Measurements from ENCODE around the gene TRAK1.

The TRAK1 gene

GRCh38 chr3:42079701-42080452 lies 11.3 kb upstream of the TRAK1 start:
- Histone ChIP-seq H3K27me3 (ENCODE audit: control insufficient read depth in 2 of 2, insufficient read depth in 2 of 2, low read length in 2 of 2) (no peaks in the 10 kb centered on the region), H3K36me3 (ENCODE audit: control insufficient read depth in 2 of 2, insufficient read depth in 2 of 2, low read length in 2 of 2) (no peaks in the 10 kb centered on the region), H3K9ac (ENCODE audit: low read depth in 1 of 2, low read length in 2 of 2) (peak overlapping the region in 1 of 2 donors; percentile 25), H3K27ac (ENCODE audit: low read depth in 2 of 2, low read length in 2 of 2) (peak overlapping the region; percentile 80 to 85), H3K9me3 (ENCODE audit: control insufficient read depth in 2 of 2, low read length in 2 of 2) (no peaks in the 10 kb centered on the region), H3K4me3 (ENCODE audit: low read length in 2 of 2) (peak overlapping the region in 1 of 2 donors; percentile 16), H3K4me1 (ENCODE audit: control insufficient read depth in 2 of 2, insufficient read depth in 2 of 2, low read length in 2 of 2) (peaks cover 23 to 37% of the 10 kb centered on the region in 2 donors)

- H3K27ac ChIP-seq (ENCODE audit: low read depth in 2 of 2, low read length in 2 of 2), result peak overlapping the region; percentile 80 to 85
- no peaks in the 10 kb centered on the region for H3K27me3 ChIP-seq (ENCODE audit: control insufficient read depth in 2 of 2, insufficient read depth in 2 of 2, low read length in 2 of 2)
- H3K9me3 ChIP-seq (ENCODE audit: control insufficient read depth in 2 of 2, low read length in 2 of 2), result no peaks in the 10 kb centered on the region
- H3K36me3 ChIP-seq (ENCODE audit: control insufficient read depth in 2 of 2, insufficient read depth in 2 of 2, low read length in 2 of 2), result no peaks in the 10 kb centered on the region
- peak overlapping the region; percentile 27 to 36 for H3K9ac ChIP-seq (ENCODE audit: low read depth in 1 of 2, low read length in 2 of 2)
- no peak overlapping the region for H3K4me3 ChIP-seq (ENCODE audit: low read length in 2 of 2)
- peaks cover 23 to 37% of the 10 kb centered on the region in 2 donors for H3K4me1 ChIP-seq (ENCODE audit: control insufficient read depth in 2 of 2, insufficient read depth in 2 of 2, low read length in 2 of 2)
Measured at GRCh38 chr3:42080453-42080872, 10.7 kb upstream of the TRAK1 start.

- Histone ChIP-seq H3K9ac (ENCODE audit: low read depth in 1 of 2, low read length in 2 of 2) (peak overlapping the region in 1 of 2 donors; percentile 26), H3K4me3 (ENCODE audit: low read length in 2 of 2) (no peak overlapping the region), H3K27me3 (ENCODE audit: control insufficient read depth in 2 of 2, insufficient read depth in 2 of 2, low read length in 2 of 2) (no peaks in the 10 kb centered on the region), H3K27ac (ENCODE audit: low read depth in 2 of 2, low read length in 2 of 2) (peak overlapping the region; percentile 80 to 85), H3K36me3 (ENCODE audit: control insufficient read depth in 2 of 2, insufficient read depth in 2 of 2, low read length in 2 of 2) (peaks cover 0 to 4% of the 10 kb centered on the region in 2 donors), H3K4me1 (ENCODE audit: control insufficient read depth in 2 of 2, insufficient read depth in 2 of 2, low read length in 2 of 2) (peaks cover 23 to 37% of the 10 kb centered on the region in 2 donors), H3K9me3 (ENCODE audit: control insufficient read depth in 2 of 2, low read length in 2 of 2) (no peaks in the 10 kb centered on the region)
Measured at GRCh38 chr3:42081838-42082473, 9.2 kb upstream of the TRAK1 start.

- no peak overlapping the region for H3K27ac ChIP-seq (ENCODE audit: low read depth in 2 of 2, low read length in 2 of 2)
- H3K4me1 ChIP-seq (ENCODE audit: control insufficient read depth in 2 of 2, insufficient read depth in 2 of 2, low read length in 2 of 2), result peaks cover 23 to 30% of the 10 kb centered on the region in 2 donors
- H3K9ac ChIP-seq (ENCODE audit: low read depth in 1 of 2, low read length in 2 of 2), result no peak overlapping the region
- H3K9me3 ChIP-seq (ENCODE audit: control insufficient read depth in 2 of 2, low read length in 2 of 2), result no peaks in the 10 kb centered on the region
- H3K4me3 ChIP-seq (ENCODE audit: low read length in 2 of 2), result no peak overlapping the region
- peaks cover 17 to 22% of the 10 kb centered on the region in 2 donors for H3K36me3 ChIP-seq (ENCODE audit: control insufficient read depth in 2 of 2, insufficient read depth in 2 of 2, low read length in 2 of 2)
- no peaks in the 10 kb centered on the region for H3K27me3 ChIP-seq (ENCODE audit: control insufficient read depth in 2 of 2, insufficient read depth in 2 of 2, low read length in 2 of 2)
Measured at GRCh38 chr3:42084586-42084985, 6.6 kb upstream of the TRAK1 start.

GRCh38 chr3:42085641-42086376 lies 5.3 kb upstream of the TRAK1 start:
- Histone ChIP-seq H3K27ac (ENCODE audit: low read depth in 2 of 2, low read length in 2 of 2) (no peak overlapping the region), H3K9ac (ENCODE audit: low read depth in 1 of 2, low read length in 2 of 2) (no peak overlapping the region), H3K4me1 (ENCODE audit: control insufficient read depth in 2 of 2, insufficient read depth in 2 of 2, low read length in 2 of 2) (peaks cover 12 to 17% of the 10 kb centered on the region in 2 donors), H3K27me3 (ENCODE audit: control insufficient read depth in 2 of 2, insufficient read depth in 2 of 2, low read length in 2 of 2) (no peaks in the 10 kb centered on the region), H3K36me3 (ENCODE audit: control insufficient read depth in 2 of 2, insufficient read depth in 2 of 2, low read length in 2 of 2) (peaks cover 24 to 26% of the 10 kb centered on the region in 2 donors), H3K9me3 (ENCODE audit: control insufficient read depth in 2 of 2, low read length in 2 of 2) (no peaks in the 10 kb centered on the region), H3K4me3 (ENCODE audit: low read length in 2 of 2) (no peak overlapping the region)

GRCh38 chr3:42088803-42089530 lies 2.2 kb upstream of the TRAK1 start:
- H3K27ac ChIP-seq (ENCODE audit: low read depth in 2 of 2, low read length in 2 of 2), result no peak overlapping the region
- H3K27me3 ChIP-seq (ENCODE audit: control insufficient read depth in 2 of 2, insufficient read depth in 2 of 2, low read length in 2 of 2), result no peaks in the 10 kb centered on the region
- no peak overlapping the region for H3K4me3 ChIP-seq (ENCODE audit: low read length in 2 of 2)
- H3K36me3 ChIP-seq (ENCODE audit: control insufficient read depth in 2 of 2, insufficient read depth in 2 of 2, low read length in 2 of 2), result peaks cover 29 to 31% of the 10 kb centered on the region in 2 donors
- no peak overlapping the region for H3K9ac ChIP-seq (ENCODE audit: low read depth in 1 of 2, low read length in 2 of 2)
- no peaks in the 10 kb centered on the region for H3K4me1 ChIP-seq (ENCODE audit: control insufficient read depth in 2 of 2, insufficient read depth in 2 of 2, low read length in 2 of 2)
- H3K9me3 ChIP-seq (ENCODE audit: control insufficient read depth in 2 of 2, low read length in 2 of 2), result no peaks in the 10 kb centered on the region

GRCh38 chr3:42092006-42092405 lies 849 bp downstream of the TRAK1 start:
- H3K36me3 ChIP-seq (ENCODE audit: control insufficient read depth in 2 of 2, insufficient read depth in 2 of 2, low read length in 2 of 2), result peaks cover 30 to 35% of the 10 kb centered on the region in 2 donors
- no peaks in the 10 kb centered on the region for H3K9me3 ChIP-seq (ENCODE audit: control insufficient read depth in 2 of 2, low read length in 2 of 2)
- H3K4me1 ChIP-seq (ENCODE audit: control insufficient read depth in 2 of 2, insufficient read depth in 2 of 2, low read length in 2 of 2), result no peaks in the 10 kb centered on the region
- no peak overlapping the region for H3K9ac ChIP-seq (ENCODE audit: low read depth in 1 of 2, low read length in 2 of 2)
- no peak overlapping the region for H3K4me3 ChIP-seq (ENCODE audit: low read length in 2 of 2)
- H3K27ac ChIP-seq (ENCODE audit: low read depth in 2 of 2, low read length in 2 of 2), result peak overlapping the region in 1 of 2 donors; percentile 1
- H3K27me3 ChIP-seq (ENCODE audit: control insufficient read depth in 2 of 2, insufficient read depth in 2 of 2, low read length in 2 of 2), result no peaks in the 10 kb centered on the region

- Histone ChIP-seq H3K4me3 (ENCODE audit: low read length in 2 of 2) (no peak overlapping the region), H3K4me1 (ENCODE audit: control insufficient read depth in 2 of 2, insufficient read depth in 2 of 2, low read length in 2 of 2) (no peaks in the 10 kb centered on the region), H3K9me3 (ENCODE audit: control insufficient read depth in 2 of 2, low read length in 2 of 2) (no peaks in the 10 kb centered on the region), H3K36me3 (ENCODE audit: control insufficient read depth in 2 of 2, insufficient read depth in 2 of 2, low read length in 2 of 2) (peaks cover 13 to 22% of the 10 kb centered on the region in 2 donors), H3K9ac (ENCODE audit: low read depth in 1 of 2, low read length in 2 of 2) (no peak overlapping the region), H3K27ac (ENCODE audit: low read depth in 2 of 2, low read length in 2 of 2) (no peak overlapping the region), H3K27me3 (ENCODE audit: control insufficient read depth in 2 of 2, insufficient read depth in 2 of 2, low read length in 2 of 2) (no peaks in the 10 kb centered on the region)
Measured at GRCh38 chr3:42094128-42094527, 3.0 kb downstream of the TRAK1 start.

- H3K4me1 ChIP-seq (ENCODE audit: control insufficient read depth in 2 of 2, insufficient read depth in 2 of 2, low read length in 2 of 2), result no peaks in the 10 kb centered on the region
- no peaks in the 10 kb centered on the region for H3K9me3 ChIP-seq (ENCODE audit: control insufficient read depth in 2 of 2, low read length in 2 of 2)
- no peak overlapping the region for H3K9ac ChIP-seq (ENCODE audit: low read depth in 1 of 2, low read length in 2 of 2)
- no peaks in the 10 kb centered on the region for H3K27me3 ChIP-seq (ENCODE audit: control insufficient read depth in 2 of 2, insufficient read depth in 2 of 2, low read length in 2 of 2)
- peaks cover 11 to 15% of the 10 kb centered on the region in 2 donors for H3K36me3 ChIP-seq (ENCODE audit: control insufficient read depth in 2 of 2, insufficient read depth in 2 of 2, low read length in 2 of 2)
- no peak overlapping the region for H3K27ac ChIP-seq (ENCODE audit: low read depth in 2 of 2, low read length in 2 of 2)
- no peak overlapping the region for H3K4me3 ChIP-seq (ENCODE audit: low read length in 2 of 2)
Measured at GRCh38 chr3:42094691-42095391, 3.7 kb downstream of the TRAK1 start.

Data from mucosa of rectum (tissue), 2 donors.